MM.1S (cell line): Measurements from ENCODE around the gene APBB2.

Experiments
- DNase-seq: peaks from one replicate; pipeline ENCODE4 v3.0.0-alpha.2; 2015
- H2AFZ ChIP-seq: fragments of 300-600 bp; sonication (generic); 2 replicates; pipeline ENCODE4 v1.6.0; 2016; ENCODE audit warnings: antibody characterized with exemption, low read length
- H3F3A ChIP-seq: fragments of 300-600 bp; sonication (generic); 2 replicates; pipeline ENCODE4 v1.6.1; 2016; ENCODE audit warnings: mild to moderate bottlenecking, antibody characterized with exemption, low read length, moderate library complexity, mixed read lengths; ENCODE audit not compliant: insufficient read depth
- H3K27ac ChIP-seq: fragments of 300-600 bp; sonication (generic); 2 replicates; pipeline ENCODE4 v1.5.1; 2016; ENCODE audit warnings: mild to moderate bottlenecking, low read length
- H3K27me3 ChIP-seq: fragments of 300-600 bp; sonication (generic); replicated peaks from 2 replicates; pipeline ENCODE4 v1.6.0; 2016; ENCODE audit warnings: low read length; ENCODE audit not compliant: insufficient read depth
- H3K36me3 ChIP-seq: fragments of 300-600 bp; sonication (generic); replicated peaks from 2 replicates; pipeline ENCODE4 v1.6.1; 2016; ENCODE audit warnings: mild to moderate bottlenecking, low read length, mixed read lengths; ENCODE audit not compliant: insufficient read depth
- H3K4me1 ChIP-seq: fragments of 300-600 bp; sonication (generic); 2 replicates; pipeline ENCODE4 v1.6.1; 2016; ENCODE audit warnings: low read length, mixed read lengths
- H3K4me2 ChIP-seq: fragments of 300-600 bp; sonication (generic); 2 replicates; pipeline ENCODE4 v1.6.0; 2016; ENCODE audit warnings: low read depth, low read length
- H3K4me3 ChIP-seq: fragments of 300-600 bp; sonication (generic); 2 replicates; pipeline ENCODE4 v1.5.1; 2016; ENCODE audit warnings: low read length, mixed read lengths
- H3K79me2 ChIP-seq: fragments of 300-600 bp; sonication (generic); 2 replicates; pipeline ENCODE4 v1.6.1; 2016; ENCODE audit warnings: mixed run types, low read length, mixed read lengths
- H3K9ac ChIP-seq: fragments of 300-600 bp; sonication (generic); 2 replicates; pipeline ENCODE4 v1.6.1; 2016; ENCODE audit warnings: low read length, mixed read lengths
- H3K9me2 ChIP-seq: fragments of 300-600 bp; sonication (generic); replicated peaks from 2 replicates; pipeline ENCODE4 v1.6.1; 2016; ENCODE audit warnings: mild to moderate bottlenecking, low read length, mixed read lengths; ENCODE audit not compliant: insufficient read depth
- H3K9me3 ChIP-seq: fragments of 300-600 bp; sonication (generic); replicated peaks from 2 replicates; pipeline ENCODE4 v1.6.1; 2016; ENCODE audit warnings: mild to moderate bottlenecking, low read length, mixed read lengths; ENCODE audit not compliant: insufficient read depth
- H4K20me1 ChIP-seq: fragments of 300-600 bp; sonication (generic); 2 replicates; pipeline ENCODE4 v1.6.1; 2016; ENCODE audit warnings: mild to moderate bottlenecking, low read length, moderate library complexity, mixed read lengths; ENCODE audit not compliant: insufficient read depth
- CTCF ChIP-seq: fragments of 300-600 bp; sonication (generic); IDR thresholded peaks from 2 replicates; pipeline ENCODE4 v1.5.1; 2016; ENCODE audit warnings: antibody characterized with exemption, low read length, mixed read lengths
- EZH2 ChIP-seq: fragments of 300-600 bp; sonication (generic); optimal IDR thresholded peaks from 2 replicates; pipeline ENCODE3; 2017; ENCODE audit warnings: low read depth, mild to moderate bottlenecking, antibody characterized with exemption, low read length, mixed read lengths
- EZH2phosphoT487 ChIP-seq: fragments of 300-600 bp; sonication (generic); IDR thresholded peaks from 2 replicates; pipeline ENCODE4 v1.6.1; 2018; ENCODE audit warnings: antibody characterized with exemption, low read length

APBB2 gene

GRCh38 chr4:40949358-40950100 is 264.8 kb downstream of the APBB2 start:
- no peak overlapping the region for H3K27ac ChIP-seq
- H3K36me3 ChIP-seq: no peaks in the 10 kb centered on the region
- H3K9ac ChIP-seq: no peak overlapping the region
- no peaks in the 10 kb centered on the region for H3K27me3 ChIP-seq
- no peaks in the 10 kb centered on the region for H3F3A ChIP-seq
- H3K4me2 ChIP-seq: no peak overlapping the region
- H3K79me2 ChIP-seq: no peaks in the 10 kb centered on the region
- no peaks in the 10 kb centered on the region for H3K4me1 ChIP-seq
- H3K9me2 ChIP-seq: no peaks in the 10 kb centered on the region
- no peak overlapping the region for H3K4me3 ChIP-seq
- no peak for TF ChIP-seq EZH2
- H4K20me1 ChIP-seq: no peaks in the 10 kb centered on the region
- no peaks in the 10 kb centered on the region for H3K9me3 ChIP-seq
- DNase-seq: no peak
- H2AFZ ChIP-seq: no peak overlapping the region

- H3K9me2 ChIP-seq: no peaks in the 10 kb centered on the region
- H3K9me3 ChIP-seq: no peaks in the 10 kb centered on the region
- TF ChIP-seq EZH2 (no peak), EZH2phosphoT487 (no peak), CTCF (no peak)
- no peak for DNase-seq
- no peaks in the 10 kb centered on the region for H3K4me1 ChIP-seq
- H3K27me3 ChIP-seq: no peaks in the 10 kb centered on the region
- H3K36me3 ChIP-seq: no peaks in the 10 kb centered on the region
- no peak overlapping the region for H3K9ac ChIP-seq
- H3F3A ChIP-seq: no peaks in the 10 kb centered on the region
- no peaks in the 10 kb centered on the region for H3K79me2 ChIP-seq
- no peak overlapping the region for H3K27ac ChIP-seq
- no peak overlapping the region for H3K4me3 ChIP-seq
- no peak overlapping the region for H3K4me2 ChIP-seq
- H2AFZ ChIP-seq: no peak overlapping the region
- H4K20me1 ChIP-seq: no peaks in the 10 kb centered on the region
Measured at GRCh38 chr4:40948014-40948413, 266.3 kb downstream of the APBB2 start.

- Histone ChIP-seq H3K27me3 (no peaks in the 10 kb centered on the region), H2AFZ (no peak overlapping the region), H4K20me1 (no peaks in the 10 kb centered on the region), H3K9me3 (no peaks in the 10 kb centered on the region), H3K79me2 (no peaks in the 10 kb centered on the region), H3K4me3 (no peak overlapping the region), H3F3A (no peaks in the 10 kb centered on the region), H3K9ac (no peak overlapping the region), H3K4me1 (no peaks in the 10 kb centered on the region), H3K27ac (no peak overlapping the region), H3K4me2 (no peak overlapping the region), H3K36me3 (no peaks in the 10 kb centered on the region), H3K9me2 (no peaks in the 10 kb centered on the region)
- TF ChIP-seq CTCF: no peak
- TF ChIP-seq EZH2phosphoT487: no peak
- no peak for TF ChIP-seq EZH2
- no peak for DNase-seq
Measured at GRCh38 chr4:40946652-40947051, 267.7 kb downstream of the APBB2 start.

GRCh38 chr4:40940756-40941155 is 273.6 kb downstream of the APBB2 start:
- no peaks in the 10 kb centered on the region for H3K9me2 ChIP-seq
- no peak overlapping the region for H2AFZ ChIP-seq
- H3K4me2 ChIP-seq: no peak overlapping the region
- H3K36me3 ChIP-seq: no peaks in the 10 kb centered on the region
- TF ChIP-seq CTCF (no peak), EZH2phosphoT487 (no peak), EZH2 (no peak)
- H3K4me1 ChIP-seq: no peaks in the 10 kb centered on the region
- no peak overlapping the region for H3K9ac ChIP-seq
- H4K20me1 ChIP-seq: no peaks in the 10 kb centered on the region
- no peak for DNase-seq
- no peaks in the 10 kb centered on the region for H3K9me3 ChIP-seq
- H3F3A ChIP-seq: no peaks in the 10 kb centered on the region
- no peaks in the 10 kb centered on the region for H3K79me2 ChIP-seq
- no peaks in the 10 kb centered on the region for H3K27me3 ChIP-seq
- no peak overlapping the region for H3K4me3 ChIP-seq
- no peak overlapping the region for H3K27ac ChIP-seq
